HepG2 (cell line): Measurements from ENCODE around the gene SMAP2. TPM values are rescaled to one million over a fixed set of nuclear protein-coding genes. Genes with fewer than 3 reads are reported as not detected.

Experiments used
- ARID2 ChIP-seq: sonication (generic); formaldehyde crosslinking; IDR thresholded peaks from 2 replicates; pipeline ENCODE4 v1.8.1; 2022; ENCODE audit warnings: mild to moderate bottlenecking, missing genetic modification reagents, borderline replicate concordance
- ARID4A ChIP-seq: sonication (generic); formaldehyde crosslinking; IDR thresholded peaks from 2 replicates; pipeline ENCODE4 v1.5.0; 2020; ENCODE audit warnings: mild to moderate bottlenecking, missing genetic modification reagents, borderline replicate concordance
- ARNT2 ChIP-seq: sonication (generic); formaldehyde crosslinking; IDR thresholded peaks from 2 replicates; pipeline ENCODE4 v1.8.0; 2022; ENCODE audit warnings: mild to moderate bottlenecking, low read depth, missing genetic modification reagents, moderate library complexity
- ATAD3A ChIP-seq: sonication (generic); formaldehyde crosslinking; IDR thresholded peaks from 2 replicates; pipeline ENCODE4 v1.4.0; 2020; ENCODE audit warnings: missing genetic modification reagents
- CREB1 ChIP-seq, 2 experiments: fragments of 450-650 bp in 1 of 2; IDR thresholded peaks; 2 replicates each; pipeline ENCODE4 v1.6.1; 2016 to 2017; ENCODE audit warnings: control low read depth in 1 of 2, mild to moderate bottlenecking in 1 of 2, missing compliant biosample characterization in 1 of 2, missing genetic modification characterization in 1 of 2
- FOSL1 ChIP-seq: sonication (generic); formaldehyde crosslinking; IDR thresholded peaks from 2 replicates; pipeline ENCODE4 v1.9.0; 2021; ENCODE audit warnings: missing genetic modification reagents, borderline replicate concordance
- IRF2 ChIP-seq: IDR thresholded peaks from 2 replicates; pipeline ENCODE4 v1.6.1; 2018; ENCODE audit warnings: missing genetic modification reagents, missing compliant biosample characterization
- KDM2A ChIP-seq: sonication (generic); formaldehyde crosslinking; IDR thresholded peaks from 2 replicates; pipeline ENCODE4 v1.4.0; 2020; ENCODE audit warnings: low read depth, missing genetic modification reagents, borderline replicate concordance
- LRRFIP1 ChIP-seq: sonication (generic); formaldehyde crosslinking; conservative IDR thresholded peaks from 2 replicates; pipeline ENCODE4 v1.4.0; 2020; ENCODE audit warnings: missing genetic modification reagents
- MBD4 ChIP-seq: IDR thresholded peaks from 2 replicates; pipeline ENCODE4 v1.6.1; 2012; ENCODE audit warnings: low read length, inconsistent platforms, borderline replicate concordance
- NCOA2 ChIP-seq: sonication (generic); formaldehyde crosslinking; IDR thresholded peaks from 2 replicates; pipeline ENCODE4 v1.8.0; 2022; ENCODE audit warnings: inconsistent platforms
- NR2F2 ChIP-seq: IDR thresholded peaks from 2 replicates; pipeline ENCODE4 v1.6.1; 2012; ENCODE audit warnings: low read depth, inconsistent platforms, borderline replicate concordance
- PHF21A ChIP-seq: sonication (generic); formaldehyde crosslinking; IDR thresholded peaks from 2 replicates; pipeline ENCODE4 v1.5.0; 2020; ENCODE audit warnings: mild to moderate bottlenecking, missing genetic modification reagents
- PTBP1 ChIP-seq: fragments of 200-400 bp; formaldehyde crosslinking; IDR thresholded peaks from 2 replicates; pipeline ENCODE4 v1.6.1; 2018; ENCODE audit warnings: low read length, low read depth; ENCODE audit not compliant: poor library complexity, severe bottlenecking
- RBM22 ChIP-seq: fragments of 200-400 bp; formaldehyde crosslinking; optimal IDR thresholded peaks from 2 replicates; pipeline ENCODE3; 2017; ENCODE audit warnings: mild to moderate bottlenecking, low read length, moderate library complexity
- STAG1 ChIP-seq: sonication (generic); formaldehyde crosslinking; IDR thresholded peaks from 2 replicates; pipeline ENCODE4 v1.4.0; 2020; ENCODE audit warnings: missing genetic modification reagents
- TCF7L2 ChIP-seq: IDR thresholded peaks from 2 replicates; pipeline ENCODE4 v1.6.1; 2011; ENCODE audit warnings: mild to moderate bottlenecking, low read depth, low read length, moderate library complexity
- TIGD3 ChIP-seq: sonication (generic); formaldehyde crosslinking; IDR thresholded peaks from 2 replicates; pipeline ENCODE4 v1.5.1; 2020; ENCODE audit warnings: mild to moderate bottlenecking, missing genetic modification reagents, borderline replicate concordance
- ZBTB21 ChIP-seq: sonication (generic); formaldehyde crosslinking; IDR thresholded peaks from 2 replicates; pipeline ENCODE4 v1.4.0; 2020; ENCODE audit warnings: missing genetic modification reagents
- ZNF335 ChIP-seq: sonication (generic); formaldehyde crosslinking; IDR thresholded peaks from 2 replicates; pipeline ENCODE4 v1.4.0; 2020; ENCODE audit warnings: missing genetic modification reagents
- ZNF430 ChIP-seq: sonication (generic); formaldehyde crosslinking; IDR thresholded peaks from 2 replicates; pipeline ENCODE4 v1.9.0; 2021; ENCODE audit warnings: mild to moderate bottlenecking, missing genetic modification reagents
- ZNF589 ChIP-seq: sonication (generic); formaldehyde crosslinking; conservative IDR thresholded peaks from 2 replicates; pipeline ENCODE4 v1.8.0; 2022; ENCODE audit warnings: mild to moderate bottlenecking, moderate library complexity, missing genetic modification reagents
- ZZZ3 ChIP-seq: sonication (generic); formaldehyde crosslinking; IDR thresholded peaks from 2 replicates; pipeline ENCODE4 v1.4.0; 2020; ENCODE audit warnings: missing genetic modification reagents, mild to moderate bottlenecking, borderline replicate concordance
- polyA plus RNA-seq, 8 experiments: library from polyadenylated mRNA; depleted of rRNA in 3 of 8; stranded (reverse) in 7 of 8; unstranded in 1 of 8; fragments of >200 nt; fragmentation: Illumina TruSeq in 4 of 8; extraction: Trizol in 4 of 8; gene quantifications; 2 replicates each; pipeline versions ENCODE4 v1.2.1 to v1.2.3, GENCODE V29; 2011 to 2016; ENCODE audit warnings: low read depth in 4 of 8, missing spikeins in 1 of 8, mixed read lengths in 1 of 8; ENCODE audit not compliant: insufficient read depth in 1 of 8
- total RNA-seq, 5 experiments: library from RNA; depleted of rRNA; stranded (reverse); fragments of >200 nt; fragmentation: Illumina TruSeq; extraction: Trizol; gene quantifications; 2 replicates each; pipeline ENCODE4 v1.2.3, GENCODE V29; 2016; ENCODE audit warnings: low read depth in 1 of 5

Gene SMAP2
- total and polyA plus RNA-seq, 2 of the 13 experiments (the other 11 are each of a cell fraction or from before 2014, with no cell fraction given) = 19.0 to 22.3 TPM

- TF ChIP-seq TCF7L2 = no peak
- no peak for TF ChIP-seq NR2F2
- TF ChIP-seq LRRFIP1 = no peak
- TF ChIP-seq PTBP1 = no peak
- no peak for TF ChIP-seq NCOA2 (CRISPR knock-in tag)
- no peak for TF ChIP-seq ATAD3A
- TF ChIP-seq FOSL1 (CRISPR knock-in tag) = no peak
- TF ChIP-seq ARNT2 (CRISPR knock-in tag) = no peak
- no peak for TF ChIP-seq MBD4
- TF ChIP-seq ARID2 = 0 out of 2 replicates have a peak, but pooled peaks have one; percentile 28
- no peak for TF ChIP-seq RBM22
- no peak for TF ChIP-seq ARID4A (CRISPR knock-in tag)
- TF ChIP-seq IRF2 (CRISPR knock-in tag) = no peak
- no peak for TF ChIP-seq KDM2A
- no peak for TF ChIP-seq TIGD3 (CRISPR knock-in tag)
- no peak for TF ChIP-seq ZBTB21 (CRISPR knock-in tag)
- 0 out of 2 replicates have a peak, but pooled peaks have one; percentile 20 for TF ChIP-seq ZNF430 (CRISPR knock-in tag)
- TF ChIP-seq STAG1 (CRISPR knock-in tag) = peak; percentile 87
- TF ChIP-seq PHF21A (CRISPR knock-in tag) = no peak
- no peak for TF ChIP-seq ZNF335 (CRISPR knock-in tag)
- TF ChIP-seq ZZZ3 (CRISPR knock-in tag) = no peak
- no peak for TF ChIP-seq CREB1 (IDR thresholded peaks at IDR 0.05)
- peak; percentile 41; the same call in 1 of the 2 replicates for TF ChIP-seq CREB1 (CRISPR knock-in tag; IDR thresholded peaks at IDR 0.05)
- no peak for TF ChIP-seq ZNF589 (CRISPR knock-in tag)
These were observed 31.3 kb downstream of the SMAP2 start (continued) for GRCh38 chr1:40404670-40405462.
